HPDE6-E6E7 (cell line): ENCODE results near the gene NEDD4.
"Not testable (repeated sequence)": the region's sequence is repeated elsewhere in the genome, so short reads cannot be mapped to it uniquely, and the experiment has no call there.

Source experiments
- DNase-seq: peaks from one replicate; pipeline ENCODE4 v3.0.0; 2011; ENCODE audit warnings: missing footprints; ENCODE audit errors: extremely low spot score

The NEDD4 gene

DNA sequence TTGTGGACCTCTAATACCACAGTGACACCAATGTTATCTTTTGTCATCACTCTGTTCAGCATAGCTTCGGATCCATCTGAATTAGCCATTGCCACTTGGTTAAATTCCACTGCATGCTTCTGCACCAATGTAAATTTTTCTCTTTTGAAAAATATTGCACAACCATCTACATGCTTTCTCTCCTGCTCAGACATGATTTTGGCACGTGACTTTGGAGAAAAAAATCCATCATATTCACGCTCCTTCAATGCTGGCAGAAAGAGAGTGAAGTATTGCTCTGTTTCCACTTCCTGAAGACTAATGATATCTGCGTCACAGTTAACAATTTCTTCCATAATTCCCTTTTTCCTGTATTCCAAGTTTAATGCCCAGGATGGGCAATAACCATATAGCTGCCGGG, 13.0 kb upstream of the NEDD4 start:
- DNase-seq, result not testable (repeated sequence)

DNA sequence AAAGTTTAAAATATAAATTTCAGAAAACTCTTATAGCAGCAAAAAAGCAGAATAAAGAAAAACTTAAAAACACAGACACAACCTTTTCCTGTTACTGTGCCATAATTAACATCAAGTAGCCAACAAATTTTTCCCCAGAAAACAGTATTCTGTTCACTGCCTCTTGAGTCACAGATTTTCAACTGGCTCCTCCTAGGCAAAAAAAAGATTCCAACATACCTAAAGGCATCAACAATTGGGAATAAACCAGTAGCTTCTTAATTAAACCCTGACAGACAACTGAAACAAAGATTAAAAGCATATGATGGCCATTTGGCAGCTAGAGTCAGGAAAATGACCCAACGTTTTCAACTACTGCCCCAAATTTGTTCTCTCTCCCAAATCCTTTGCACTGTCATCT, 10.9 kb upstream of the NEDD4 start:
- DNase-seq, result not testable (repeated sequence)

DNA sequence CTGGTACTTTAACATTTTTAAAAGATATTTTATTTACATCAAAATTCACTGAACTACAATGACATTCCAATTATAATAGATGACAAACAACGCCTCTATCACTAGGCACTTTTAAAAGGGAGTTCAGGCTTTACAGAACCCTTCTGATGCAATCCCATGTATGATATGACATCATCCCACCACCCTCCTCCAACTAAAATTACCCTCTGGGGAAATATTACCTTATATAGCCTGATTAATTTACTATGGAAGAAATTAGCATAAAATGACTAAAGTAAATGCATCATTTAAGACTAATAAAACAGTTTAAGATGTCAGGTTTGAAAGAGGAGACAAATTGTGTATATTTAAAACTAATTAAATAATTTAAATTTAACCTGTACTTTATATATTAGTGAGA, 10.4 kb upstream of the NEDD4 start:
- not testable (repeated sequence) for DNase-seq

DNA sequence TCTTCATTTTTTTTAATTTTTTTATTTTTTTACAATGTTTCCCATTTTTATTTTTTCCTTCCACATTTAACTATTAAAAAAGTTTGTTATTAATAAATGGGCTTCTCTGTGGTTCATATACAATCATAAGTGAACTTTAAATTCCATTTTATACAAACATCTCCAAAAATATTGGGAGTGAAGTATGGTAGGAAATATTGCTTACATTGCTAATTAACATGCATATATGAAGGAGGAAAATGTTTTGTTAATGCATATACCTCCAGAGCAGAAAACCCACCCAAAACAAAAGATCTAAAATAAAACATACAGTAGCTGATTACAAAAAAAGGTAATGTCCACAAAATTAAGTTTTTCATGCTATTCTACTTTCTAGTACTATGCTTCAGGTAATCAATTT, 9.9 kb upstream of the NEDD4 start:
- DNase-seq, result not testable (repeated sequence)

DNA sequence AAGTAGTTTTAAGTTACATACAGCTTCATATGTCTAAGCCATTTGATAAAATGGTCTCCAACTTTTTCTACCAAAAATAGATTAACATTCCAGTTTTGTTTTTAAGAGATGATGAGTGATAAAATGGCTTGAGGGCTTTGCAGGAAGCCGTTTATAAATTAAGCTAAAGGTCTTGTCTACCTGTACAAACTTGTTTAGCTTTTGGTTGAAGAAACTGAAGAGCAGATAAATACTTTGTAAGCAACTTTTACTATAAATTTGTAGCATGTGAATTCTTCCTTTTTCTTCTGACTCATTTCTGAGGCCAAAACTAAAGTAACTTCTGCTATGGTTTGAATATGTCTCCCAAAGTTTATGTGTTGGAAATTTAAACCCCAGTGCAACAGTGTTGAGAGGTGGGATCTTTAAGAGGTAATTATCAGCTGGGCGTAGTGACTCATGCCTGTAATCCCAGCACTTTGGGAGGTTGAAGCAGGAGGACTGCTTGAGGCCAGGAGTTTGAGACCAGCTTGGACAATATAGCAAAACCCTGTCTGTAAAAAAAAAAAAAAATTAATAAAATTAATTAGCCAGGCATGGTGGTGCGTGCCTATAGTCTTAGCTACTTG, 8.2 kb upstream of the NEDD4 start:
- peak; percentile 37 for DNase-seq

DNA sequence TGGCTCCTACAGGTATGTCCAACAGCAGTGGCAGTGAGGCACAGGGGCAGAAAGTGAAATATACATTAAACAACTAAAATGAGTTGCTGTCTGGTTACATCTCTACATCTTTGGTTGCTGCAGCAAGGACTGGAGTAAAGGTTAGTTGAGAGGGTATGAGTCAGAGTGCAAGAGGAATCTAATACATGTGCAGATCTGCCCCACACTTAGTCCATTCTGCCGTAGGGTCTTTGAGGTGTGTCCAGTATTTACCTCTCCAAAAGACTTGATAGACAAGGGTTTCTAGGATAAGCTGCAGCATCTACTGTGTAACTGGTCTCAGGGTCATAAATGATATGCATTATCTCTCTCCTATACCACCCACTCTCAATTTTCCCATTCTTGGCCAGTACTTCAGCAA, 6.2 kb upstream of the NEDD4 start:
- peak; percentile 63 for DNase-seq

DNA sequence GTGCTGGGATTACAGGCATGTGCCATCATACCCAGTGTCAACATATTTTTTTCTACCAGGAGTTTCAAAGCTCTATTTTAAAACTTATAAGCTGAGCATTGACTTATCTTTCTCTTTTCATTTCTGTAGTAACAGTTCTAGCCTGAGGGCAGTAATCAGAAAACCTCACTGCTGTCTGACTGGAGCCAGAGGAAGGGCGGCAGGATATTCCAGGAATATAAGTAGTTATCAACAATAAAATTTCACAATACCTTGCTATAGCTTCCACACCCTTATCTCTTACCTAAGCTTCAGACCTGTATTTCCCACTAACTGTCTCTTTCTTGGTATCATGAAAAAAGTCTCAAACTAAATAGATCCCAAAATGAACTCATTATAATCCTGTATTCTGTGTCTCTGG, 5.1 kb upstream of the NEDD4 start:
- peak; percentile 35 for DNase-seq

DNA sequence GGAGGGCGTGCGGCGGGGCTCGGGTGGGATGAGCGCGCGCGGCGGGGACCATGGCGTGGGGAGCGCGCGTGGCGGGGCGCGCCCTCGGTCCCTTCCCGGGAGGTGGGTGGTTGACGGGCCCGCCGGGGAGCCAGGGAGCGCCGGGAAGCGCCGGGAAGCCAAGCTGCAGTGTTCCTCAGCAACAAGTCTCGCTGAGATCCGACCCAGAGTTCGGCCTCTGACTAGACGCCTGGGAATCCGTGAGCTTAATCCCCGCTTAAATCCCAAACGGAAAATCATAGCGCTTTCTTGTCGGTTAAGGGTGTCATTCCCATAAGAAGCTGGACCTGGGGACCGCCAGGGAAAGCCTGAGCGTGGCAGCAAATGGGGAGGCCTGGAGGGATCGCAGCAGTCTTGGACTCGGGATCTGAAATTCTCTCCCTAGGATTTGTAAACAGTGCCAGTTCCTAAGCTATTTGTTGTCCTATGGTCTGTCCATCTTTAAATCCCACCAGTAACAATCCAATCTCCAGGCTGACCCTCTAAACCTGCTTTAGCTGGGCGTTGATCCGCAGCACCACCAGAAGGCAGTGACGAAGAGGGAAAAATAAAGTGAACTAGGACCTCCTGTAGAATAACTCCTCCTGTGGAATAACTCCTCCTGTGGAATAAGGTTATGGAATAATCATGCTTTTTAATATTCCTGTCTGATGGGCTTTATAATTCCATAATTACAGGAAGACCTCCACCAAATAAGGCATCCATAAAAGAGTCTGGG, 570 bp upstream of the NEDD4 start:
- DNase-seq, result no peak

DNA sequence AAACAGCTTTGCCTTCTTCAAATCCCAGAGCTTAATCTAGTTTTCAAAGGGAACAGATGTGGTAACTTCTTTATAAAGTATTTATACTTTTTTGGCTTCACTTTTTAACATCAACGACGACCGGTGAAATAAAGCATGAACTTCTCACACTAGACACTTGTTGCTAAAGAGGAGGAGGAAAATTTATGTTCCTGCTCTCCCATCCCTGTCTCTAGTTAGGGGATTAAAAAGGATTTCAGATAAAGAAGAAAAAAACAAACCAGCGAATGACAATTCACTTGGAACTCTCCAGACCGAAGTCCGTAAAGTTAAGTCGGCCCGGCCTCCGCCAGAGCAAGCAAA, 672 bp downstream of the NEDD4 start:
- no peak for DNase-seq

DNA sequence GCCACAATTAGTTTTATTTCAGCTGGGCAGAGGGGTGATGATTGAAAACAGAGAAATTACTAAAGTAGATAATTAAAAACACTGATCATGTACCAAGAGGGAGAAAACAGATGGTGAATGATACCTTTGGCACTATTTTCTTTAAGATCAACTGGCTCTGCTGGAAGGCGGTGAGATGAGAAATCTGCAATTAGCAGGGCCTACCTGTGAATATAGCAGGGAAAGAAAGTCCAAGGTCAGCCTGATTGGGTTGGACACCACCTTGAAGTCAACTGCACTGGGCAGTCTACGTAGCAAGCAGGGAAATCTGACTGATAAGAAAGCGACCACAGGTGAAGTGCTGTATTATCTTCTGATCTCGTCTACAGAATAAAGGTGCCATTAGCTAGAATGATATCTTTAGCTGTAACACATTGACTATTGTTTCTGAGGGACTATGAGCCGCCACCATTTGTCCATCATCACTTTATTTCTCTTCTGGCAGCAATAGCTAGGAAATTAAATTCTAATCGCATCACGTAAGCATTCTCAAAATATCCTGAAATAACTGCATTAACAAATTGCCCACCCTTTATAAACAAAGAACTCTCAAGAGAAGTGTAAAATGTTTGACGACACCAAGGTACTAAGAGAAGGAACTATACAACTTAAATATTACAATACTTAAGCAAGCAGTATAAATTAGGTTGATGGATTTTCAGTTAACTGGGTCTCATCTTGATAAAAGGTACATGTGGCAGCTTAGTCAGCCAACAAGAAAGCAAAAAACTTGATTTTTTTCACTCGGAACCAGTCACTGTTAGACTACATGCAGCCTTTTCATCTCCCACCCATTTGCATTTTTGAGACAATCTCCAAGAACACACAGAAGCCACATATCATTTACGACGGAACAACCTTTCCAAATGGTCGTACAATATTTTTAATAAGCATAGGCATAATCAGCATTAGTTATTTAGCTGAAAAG, 1.3 kb downstream of the NEDD4 start:
- no peak for DNase-seq

DNA sequence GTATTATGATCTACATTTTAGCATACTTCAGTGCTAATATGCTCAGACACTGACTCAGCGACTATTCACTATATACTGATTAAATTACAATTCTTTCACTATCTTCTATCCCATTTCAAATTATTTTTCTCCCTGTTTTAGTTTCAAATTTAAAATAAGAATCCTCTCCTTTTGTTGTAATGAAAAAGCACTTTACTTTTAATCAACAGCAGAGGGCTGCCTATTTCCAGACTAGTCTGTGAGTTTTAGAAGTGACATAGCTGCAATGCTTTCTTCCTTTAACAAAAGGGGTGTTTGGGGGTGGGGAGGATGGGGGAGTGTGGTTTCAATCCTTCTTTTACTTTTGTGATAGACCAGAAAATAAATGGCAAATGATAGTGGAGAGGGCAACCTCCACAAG, 2.4 kb downstream of the NEDD4 start:
- no peak for DNase-seq

DNA sequence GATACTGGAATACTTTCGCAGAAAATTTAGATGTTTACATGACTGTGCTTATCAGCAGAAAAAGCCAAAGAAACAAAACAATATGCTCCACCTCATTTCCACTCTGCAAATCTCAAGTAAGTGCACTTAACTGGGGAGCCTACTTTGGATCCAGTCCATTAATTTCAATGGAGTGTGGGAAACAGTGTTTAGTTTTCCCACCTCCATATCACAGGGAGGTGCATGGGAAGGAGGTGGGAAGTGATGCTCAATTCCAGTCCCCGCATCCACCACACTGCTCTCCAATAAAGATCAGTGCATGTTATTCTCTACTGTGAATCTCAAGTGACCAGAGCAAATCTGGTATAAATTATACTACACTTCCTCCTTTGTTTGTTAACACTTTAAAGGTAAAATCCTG, 2.9 kb downstream of the NEDD4 start:
- no peak for DNase-seq

DNA sequence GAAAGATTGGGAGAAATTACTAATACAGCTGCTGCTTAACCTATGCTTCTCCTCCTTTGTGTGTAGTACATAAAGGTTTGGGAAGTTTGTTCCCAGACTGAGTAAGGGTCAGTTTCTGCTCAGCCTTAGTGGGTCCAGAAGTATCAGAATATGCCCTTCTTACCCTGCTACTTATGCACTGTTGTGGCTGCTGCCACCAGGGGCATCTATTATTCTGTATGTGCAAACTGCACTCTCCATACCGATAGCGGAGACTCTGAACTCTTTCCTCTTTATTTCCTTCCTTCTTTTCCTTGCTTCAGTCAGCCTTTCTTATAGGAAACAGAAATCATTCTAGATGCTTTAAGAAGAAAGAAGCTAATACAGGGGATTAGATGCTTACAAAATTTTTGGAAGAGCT, 4.0 kb downstream of the NEDD4 start:
- no peak for DNase-seq

DNA sequence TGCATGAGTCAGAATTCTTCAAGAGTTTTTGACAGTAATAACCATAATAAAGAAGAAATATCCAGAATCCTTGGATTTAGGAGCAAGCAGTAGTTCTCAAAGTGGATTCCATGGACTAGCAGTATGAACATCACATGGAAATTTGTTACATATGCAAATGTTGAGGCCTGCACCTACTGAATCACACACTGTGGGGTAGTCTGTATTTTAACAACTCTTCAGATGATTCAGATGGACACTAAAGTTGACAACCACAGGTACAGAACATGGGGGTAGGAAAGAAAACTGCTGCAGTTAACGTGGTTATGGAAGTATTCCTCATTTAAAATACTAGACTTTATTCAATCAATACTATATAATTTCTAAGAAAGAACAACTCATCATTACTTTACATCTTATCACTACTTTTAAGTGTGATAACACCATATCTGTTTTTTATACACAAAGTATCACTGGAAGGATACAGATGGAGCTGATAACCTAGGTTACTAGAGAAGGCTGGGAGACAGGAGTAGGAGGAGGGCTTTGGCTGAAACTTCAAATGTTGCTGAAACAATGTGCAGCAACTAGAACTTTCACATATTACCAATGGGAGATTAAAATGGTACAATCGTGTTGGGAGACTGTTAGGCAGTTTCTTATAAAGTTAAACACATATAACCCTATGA, 11.7 kb downstream of the NEDD4 start:
- no peak for DNase-seq

DNA sequence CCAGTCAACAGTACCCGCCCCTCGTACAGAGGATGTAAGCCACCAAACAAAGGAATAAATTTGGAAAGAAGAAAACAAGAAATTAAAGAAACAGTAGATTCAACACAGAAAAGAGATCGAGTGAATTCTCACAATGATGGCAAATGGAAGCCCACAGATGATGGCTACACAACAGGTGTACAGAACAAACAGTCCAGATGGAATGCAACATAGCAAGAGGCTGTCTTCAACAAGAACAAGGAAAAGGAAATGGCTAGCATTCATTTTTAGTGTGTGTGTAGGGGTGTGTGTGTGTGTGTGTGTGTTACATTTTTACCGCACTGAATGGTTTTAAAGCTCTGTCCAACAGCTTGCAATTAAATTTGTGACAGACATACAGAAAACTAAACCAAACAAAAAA, 12.9 kb downstream of the NEDD4 start:
- DNase-seq, result no peak

DNA sequence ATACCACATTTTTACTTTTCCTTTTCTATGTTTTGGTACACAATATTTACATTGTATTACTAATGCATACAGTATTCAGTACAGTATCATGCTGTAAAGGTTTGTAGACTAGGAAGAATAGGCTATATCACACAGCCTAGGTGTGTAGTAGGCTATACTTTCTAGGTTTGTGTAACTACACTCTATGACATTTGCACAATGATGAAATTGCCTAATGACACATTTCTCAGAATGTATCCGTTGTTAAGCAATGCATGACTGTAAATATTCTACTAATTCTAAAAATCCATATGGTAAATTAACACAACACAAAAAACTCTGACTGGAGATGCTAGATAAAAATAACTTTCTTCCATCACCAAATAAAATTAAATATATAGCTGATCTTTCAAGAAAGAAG, 16.2 kb downstream of the NEDD4 start:
- no peak for DNase-seq

DNA sequence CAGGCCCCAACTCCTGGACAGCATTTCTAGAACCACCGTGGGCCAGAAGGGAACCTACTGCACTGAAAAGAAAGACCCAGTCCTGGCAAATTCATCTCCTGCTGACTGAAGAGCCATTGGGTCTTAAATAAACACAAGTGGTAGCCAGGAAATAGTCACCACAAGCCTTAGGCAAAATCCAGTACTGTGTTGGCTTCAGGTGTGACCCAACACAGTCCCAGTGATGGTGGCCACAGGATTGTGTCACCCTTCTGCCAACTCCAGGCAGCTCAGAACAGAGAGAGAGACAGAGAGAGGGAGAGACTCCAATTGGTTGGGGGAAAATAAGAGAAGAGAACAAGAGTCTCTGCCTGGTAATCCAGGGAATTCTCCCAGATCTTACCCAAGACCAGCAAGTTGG, 23.1 kb downstream of the NEDD4 start:
- DNase-seq, result no peak

DNA sequence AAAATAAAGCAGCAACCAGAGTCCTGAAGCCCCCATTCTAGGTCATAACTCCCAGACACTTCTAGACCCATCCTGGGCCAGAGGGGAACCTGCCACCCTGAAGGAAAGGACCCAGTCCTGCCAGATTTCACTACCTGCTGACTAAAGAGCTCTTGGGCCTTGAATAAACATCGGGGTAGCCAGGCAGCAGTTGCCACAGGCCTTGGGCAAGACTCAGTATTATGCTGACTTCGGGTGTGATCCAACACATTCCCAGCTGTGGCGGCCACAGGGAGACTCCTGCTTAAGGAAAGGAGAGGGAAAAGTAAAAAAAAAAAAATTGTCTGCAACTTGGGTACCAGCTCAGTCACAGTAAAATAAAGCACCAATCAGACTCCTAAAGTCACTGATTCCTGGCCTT, 23.8 kb downstream of the NEDD4 start:
- no peak for DNase-seq

DNA sequence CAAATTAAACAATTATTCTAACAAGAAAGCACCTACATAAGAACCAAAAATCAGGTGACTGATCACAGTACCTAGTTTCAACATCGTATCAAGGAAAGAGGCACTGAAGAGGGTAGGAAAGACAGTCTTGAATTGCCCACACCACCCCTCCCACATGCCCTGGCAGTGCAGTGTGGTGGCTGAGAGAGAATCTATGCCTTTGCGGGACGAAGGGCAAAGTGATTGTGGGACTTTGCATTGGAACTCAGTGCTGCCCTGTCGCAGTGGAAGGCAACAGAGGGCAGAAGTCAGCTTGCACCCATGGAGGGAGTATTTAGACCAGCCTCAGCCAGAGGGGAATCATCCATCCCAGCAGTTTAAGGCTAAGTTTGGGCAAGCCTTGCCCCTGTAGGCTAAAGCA, 24.5 kb downstream of the NEDD4 start:
- no peak for DNase-seq

DNA sequence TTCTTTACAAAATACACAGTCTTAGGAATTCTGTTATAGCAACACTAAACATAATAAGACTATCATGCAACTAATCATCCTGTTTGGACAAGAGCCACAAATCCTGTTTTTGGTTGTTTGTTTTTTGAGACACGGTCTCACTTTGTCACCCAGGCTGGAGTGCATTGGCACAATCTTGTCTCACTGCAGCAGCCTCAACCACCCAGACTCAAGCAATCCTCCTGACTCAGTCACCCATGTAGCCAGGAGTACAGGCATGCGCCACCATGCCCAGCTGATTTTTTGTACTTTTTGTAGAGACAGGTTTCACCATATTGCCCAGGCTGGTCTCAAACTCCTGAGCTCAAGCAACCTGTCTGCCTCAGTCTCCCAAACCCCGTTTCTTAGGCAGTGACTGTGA, 28.3 kb downstream of the NEDD4 start:
- DNase-seq, result no peak

DNA sequence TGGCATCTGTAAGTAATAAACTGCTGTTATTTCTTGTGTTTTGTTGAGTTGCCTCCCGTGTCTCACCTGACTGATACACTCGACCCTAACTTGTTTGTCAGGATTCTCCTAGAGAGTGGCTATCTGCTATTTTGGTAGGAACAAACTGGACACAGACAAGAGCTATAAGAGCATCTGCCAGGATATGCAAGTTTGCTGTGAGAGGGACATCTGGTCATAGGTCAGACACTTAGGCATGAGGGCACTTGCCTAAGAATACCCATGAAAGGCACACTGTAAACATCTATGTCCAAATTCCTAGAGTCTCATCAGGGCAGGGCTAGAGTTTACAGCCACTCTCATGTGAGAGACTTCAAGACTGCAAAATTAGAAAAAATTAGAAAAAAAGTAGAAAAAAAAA, 32.5 kb downstream of the NEDD4 start:
- DNase-seq, result no peak

DNA sequence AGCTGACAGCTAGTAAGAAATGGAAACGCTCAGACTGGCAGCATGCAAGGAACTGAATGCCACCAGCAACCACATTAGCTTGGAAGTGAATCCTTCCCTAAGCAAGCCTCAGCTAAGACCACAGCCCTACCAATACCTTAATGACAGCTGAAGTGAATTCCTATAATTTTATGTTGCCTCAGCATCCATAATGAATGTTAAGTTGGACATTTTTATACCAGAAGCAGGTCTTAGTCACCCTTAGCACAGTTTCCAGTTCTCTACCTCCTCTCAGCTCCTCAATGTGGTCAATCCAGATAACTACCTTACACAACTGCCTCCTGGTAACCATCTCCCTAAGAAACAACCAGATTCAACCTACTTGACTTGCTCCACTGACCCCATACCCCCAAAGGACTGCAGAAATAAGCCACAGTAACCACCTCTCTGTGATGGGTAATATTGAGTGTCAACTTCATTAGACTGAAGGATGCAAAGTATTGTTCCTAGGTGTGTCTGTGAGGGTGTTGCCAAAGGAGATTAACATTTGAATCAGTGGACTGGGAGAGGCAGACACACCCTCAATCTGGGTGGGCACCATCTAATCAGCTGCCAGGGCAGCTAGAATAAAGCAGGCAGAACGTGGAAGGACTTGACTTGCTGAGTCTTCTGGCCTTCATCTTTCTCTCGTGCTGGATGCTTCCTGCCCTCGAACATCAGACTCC, 33.5 kb downstream of the NEDD4 start:
- DNase-seq, result no peak
